ENCODE data around the gene STIP1.

GRCh38 chr11:64244966-64245365 is 59.0 kb downstream of the STIP1 start:
- no peak for TF ChIP-seq TAF1 (IDR thresholded peaks at IDR 0.05; ENCODE audit: borderline replicate concordance, low read depth, low read length)
- TF ChIP-seq POLR2A (IDR thresholded peaks at IDR 0.05; ENCODE audit: low read depth, low read length) = no peak
- no peak for TF ChIP-seq POLR2AphosphoS5 (IDR thresholded peaks at IDR 0.05; ENCODE audit: low read depth, low read length)
